DND-41 (cell line): Measurements from ENCODE around the gene TUBA1A.

Experiments used
- ATAC-seq: fragments of 200-7000 bp; cut with Tn5 transposase; 3 replicates; pipeline ENCODE4 v1.9.1; 2021; ENCODE audit warnings: low read depth; ENCODE audit not compliant: insufficient read depth
- DNase-seq: peaks from one replicate; pipeline ENCODE4 v3.0.0-alpha.2; 2020
- H2AFZ ChIP-seq: 2 replicates; pipeline ENCODE4 v1.6.0; 2012; ENCODE audit warnings: low read depth, low read length
- H3K27ac ChIP-seq: 2 replicates; pipeline ENCODE4 v1.5.1; 2012; ENCODE audit warnings: low read length, inconsistent platforms
- H3K27me3 ChIP-seq: fragments of 200-600 bp; sonication (generic); 2 replicates; pipeline ENCODE4 v1.6.0; 2012; ENCODE audit warnings: low read length, mild to moderate bottlenecking, inconsistent platforms; ENCODE audit not compliant: insufficient read depth, poor library complexity
- H3K36me3 ChIP-seq: 2 replicates; pipeline ENCODE4 v1.5.1; 2012; ENCODE audit warnings: low read length, inconsistent platforms; ENCODE audit not compliant: insufficient read depth
- H3K4me1 ChIP-seq: 2 replicates; pipeline ENCODE4 v1.5.1; 2012; ENCODE audit warnings: mild to moderate bottlenecking, low read length; ENCODE audit not compliant: insufficient read depth
- H3K4me2 ChIP-seq: 2 replicates; pipeline ENCODE4 v1.6.0; 2012; ENCODE audit warnings: mild to moderate bottlenecking, moderate library complexity, low read length, inconsistent platforms; ENCODE audit not compliant: insufficient read depth
- H3K4me3 ChIP-seq, 2 experiments: fragments of 200-600 bp in 1 of 2; shearing (Covaris generic) in 1 of 2; 2 replicates each; pipeline ENCODE4 v1.5.1; 2012 to 2016; ENCODE audit warnings: inconsistent platforms in 2 of 2, low read length in 2 of 2, mild to moderate bottlenecking in 2 of 2, low read depth in 1 of 2, moderate library complexity in 1 of 2
- H3K79me2 ChIP-seq: 2 replicates; pipeline ENCODE4 v1.6.0; 2012; ENCODE audit warnings: low read length, inconsistent platforms; ENCODE audit not compliant: insufficient read depth
- H3K9ac ChIP-seq: 2 replicates; pipeline ENCODE4 v1.6.0; 2012; ENCODE audit warnings: low read depth, mild to moderate bottlenecking, inconsistent platforms, low read length, moderate library complexity
- H3K9me3 ChIP-seq: 2 replicates; pipeline ENCODE4 v1.5.1; 2012; ENCODE audit warnings: low read length, moderate library complexity, mild to moderate bottlenecking, inconsistent platforms; ENCODE audit not compliant: insufficient read depth, severe bottlenecking
- H4K20me1 ChIP-seq: 2 replicates; pipeline ENCODE4 v1.6.0; 2012; ENCODE audit warnings: low read length; ENCODE audit not compliant: insufficient read depth
- CTCF ChIP-seq: IDR thresholded peaks from 2 replicates; pipeline ENCODE4 v1.5.1; 2012; ENCODE audit warnings: borderline replicate concordance, low read length, moderate library complexity, mild to moderate bottlenecking; ENCODE audit not compliant: poor library complexity, severe bottlenecking; ENCODE audit errors: extremely low read depth
- EZH2 ChIP-seq: IDR thresholded peaks from 3 replicates; pipeline ENCODE4 v1.6.1; 2012; ENCODE audit warnings: borderline replicate concordance, low read depth, mild to moderate bottlenecking, moderate library complexity, low read length, inconsistent platforms; ENCODE audit not compliant: severe bottlenecking

Gene TUBA1A

DNA sequence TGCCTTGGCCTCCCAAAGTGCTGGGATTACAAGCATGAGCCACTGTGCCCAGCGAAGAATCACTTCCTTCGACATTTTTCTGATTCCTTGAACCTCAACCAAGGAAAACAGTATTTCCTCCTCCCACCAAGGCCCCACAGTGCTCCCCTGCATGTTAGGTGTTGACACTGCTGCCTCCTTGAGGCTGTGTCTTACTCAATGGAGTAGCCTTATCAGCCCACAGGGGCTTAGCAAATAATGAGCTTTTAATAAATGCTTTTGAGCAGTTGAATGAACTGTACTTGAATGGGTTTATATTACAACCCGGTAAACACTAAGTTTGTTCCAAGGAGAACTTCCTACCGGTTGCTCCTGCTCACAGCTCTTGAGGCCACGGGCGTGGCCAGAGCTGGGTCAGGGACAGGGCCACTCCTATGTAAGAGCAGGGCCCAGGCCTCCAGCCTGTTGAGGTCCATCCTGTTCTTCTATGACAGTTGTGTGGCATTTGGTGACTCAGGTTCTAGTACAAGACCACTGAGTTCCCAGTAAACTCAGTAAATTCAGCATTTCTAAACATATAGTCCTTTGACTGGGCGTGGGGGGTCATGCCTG, 36.8 kb upstream of the TUBA1A start:
- H3K4me2 ChIP-seq, result no peak overlapping the region
- no peaks in the 10 kb centered on the region for H3K36me3 ChIP-seq
- TF ChIP-seq EZH2 (no peak), CTCF (no peak)
- no peaks in the 10 kb centered on the region for H3K79me2 ChIP-seq
- no peaks in the 10 kb centered on the region for H4K20me1 ChIP-seq
- no peaks in the 10 kb centered on the region for H3K27me3 ChIP-seq
- no peak for DNase-seq
- no peaks in the 10 kb centered on the region for H3K9me3 ChIP-seq
- H3K4me3 ChIP-seq, result no peak overlapping the region
- H2AFZ ChIP-seq, result no peak overlapping the region
- ATAC-seq, result no peak
- H3K27ac ChIP-seq, result no peak overlapping the region
- H3K9ac ChIP-seq, result no peak overlapping the region
- no peaks in the 10 kb centered on the region for H3K4me1 ChIP-seq

- no peak overlapping the region for H3K9ac ChIP-seq
- H3K4me3 ChIP-seq, result no peak overlapping the region
- H3K9me3 ChIP-seq, result no peaks in the 10 kb centered on the region
- H4K20me1 ChIP-seq, result no peaks in the 10 kb centered on the region
- no peak for DNase-seq
- H3K27ac ChIP-seq, result no peak overlapping the region
- no peaks in the 10 kb centered on the region for H3K4me1 ChIP-seq
- H3K27me3 ChIP-seq, result no peaks in the 10 kb centered on the region
- no peaks in the 10 kb centered on the region for H3K79me2 ChIP-seq
- H3K36me3 ChIP-seq, result no peaks in the 10 kb centered on the region
- ATAC-seq, result no peak
- TF ChIP-seq EZH2 (no peak), CTCF (no peak)
- H2AFZ ChIP-seq, result peak overlapping the region; percentile 67
- no peak overlapping the region for H3K4me2 ChIP-seq
Measured at GRCh38 chr12:49223590-49224369, 34.9 kb upstream of the TUBA1A start.

GRCh38 chr12:49223122-49223521, 34.2 kb upstream of the TUBA1A start:
- no peak overlapping the region for H3K27ac ChIP-seq
- TF ChIP-seq CTCF (no peak), EZH2 (no peak)
- H3K27me3 ChIP-seq, result no peaks in the 10 kb centered on the region
- DNase-seq, result no peak
- no peak overlapping the region for H3K9ac ChIP-seq
- H2AFZ ChIP-seq, result peak overlapping the region; percentile 67; the same call in 1 of the 2 replicates
- no peaks in the 10 kb centered on the region for H3K36me3 ChIP-seq
- no peak overlapping the region for H3K4me3 ChIP-seq
- no peaks in the 10 kb centered on the region for H3K4me1 ChIP-seq
- ATAC-seq, result no peak
- no peaks in the 10 kb centered on the region for H4K20me1 ChIP-seq
- no peak overlapping the region for H3K4me2 ChIP-seq
- H3K9me3 ChIP-seq, result no peaks in the 10 kb centered on the region
- no peaks in the 10 kb centered on the region for H3K79me2 ChIP-seq
